K562 (cell line): Measurements from ENCODE around the gene URM1. TPM values are rescaled to one million over a fixed set of nuclear protein-coding genes. Genes with fewer than 3 reads are reported as not detected.
A peak's percentile ranks its signal among the peaks of the same experiment; 100 is the strongest.

ENCODE experiments used
- CTBP1 ChIP-seq: fragments of 450-650 bp; IDR thresholded peaks from 2 replicates; pipeline ENCODE4 v1.6.1; 2016; ENCODE audit warnings: borderline replicate concordance
- DDX20 ChIP-seq: fragments of 450-650 bp; IDR thresholded peaks from 2 replicates; pipeline ENCODE4 v1.6.1; 2016; ENCODE audit warnings: missing genetic modification characterization, low read depth, mild to moderate bottlenecking, missing compliant biosample characterization, moderate library complexity
- FOXM1 ChIP-seq, 2 experiments: fragments of 450-650 bp in 1 of 2; sonication (generic) in 1 of 2; formaldehyde crosslinking in 1 of 2; IDR thresholded peaks; 2 replicates each; pipeline versions ENCODE4 v1.6.1 to v1.9.0; 2017 to 2022; ENCODE audit warnings: low read depth in 2 of 2, mild to moderate bottlenecking in 2 of 2, missing genetic modification reagents in 1 of 2, moderate library complexity in 1 of 2
- GATAD2B ChIP-seq: fragments of 450-650 bp; IDR thresholded peaks from 2 replicates; pipeline ENCODE4 v1.6.1; 2017; ENCODE audit warnings: mild to moderate bottlenecking, borderline replicate concordance
- L3MBTL2 ChIP-seq: fragments of 450-650 bp; IDR thresholded peaks from 2 replicates; pipeline ENCODE4 v1.6.1; 2016; ENCODE audit warnings: mild to moderate bottlenecking, moderate library complexity
- LEF1 ChIP-seq: fragments of 450-650 bp; IDR thresholded peaks from 2 replicates; pipeline ENCODE4 v1.6.1; 2016; ENCODE audit warnings: mild to moderate bottlenecking
- MAFG ChIP-seq: fragments of 450-650 bp; conservative IDR thresholded peaks from 2 replicates; pipeline ENCODE4 v1.6.1; 2016; ENCODE audit warnings: missing genetic modification characterization, missing compliant biosample characterization
- MGA ChIP-seq: fragments of 450-650 bp; IDR thresholded peaks from 2 replicates; pipeline ENCODE4 v1.6.1; 2016; ENCODE audit warnings: mild to moderate bottlenecking, moderate library complexity
- NRF1 ChIP-seq, 2 experiments: fragments of 450-650 bp; IDR thresholded peaks in 1 of 2; conservative IDR thresholded peaks in 1 of 2; 2 replicates each; pipeline ENCODE4 v1.6.1; 2014; ENCODE audit warnings: mild to moderate bottlenecking in 2 of 2
- PBX2 ChIP-seq, 2 experiments: IDR thresholded peaks in 1 of 2; conservative IDR thresholded peaks in 1 of 2; 2 replicates each; pipeline ENCODE4 v1.6.1; 2016; ENCODE audit warnings: low read depth in 2 of 2, mild to moderate bottlenecking in 1 of 2, missing compliant biosample characterization in 1 of 2, missing genetic modification characterization in 1 of 2, moderate library complexity in 1 of 2
- RAD21 ChIP-seq, 2 experiments: fragments of 250-450 bp in 1 of 2; fragments of 450-650 bp in 1 of 2; sonication (Bioruptor Pico) in 1 of 2; formaldehyde crosslinking in 1 of 2; IDR thresholded peaks in 1 of 2; conservative IDR thresholded peaks in 1 of 2; 2 replicates each; pipeline versions ENCODE4 v1.4.0 to v1.8.0; 2020 to 2022; ENCODE audit warnings: mild to moderate bottlenecking in 2 of 2, moderate library complexity in 1 of 2
- SP1 ChIP-seq: sonication (generic); formaldehyde crosslinking; IDR thresholded peaks from 2 replicates; pipeline ENCODE4 v1.8.1; 2022; ENCODE audit warnings: mild to moderate bottlenecking, missing genetic modification reagents
- ZNF780A ChIP-seq: fragments of 250-450 bp; sonication (Bioruptor Pico); IDR thresholded peaks from 2 replicates; pipeline ENCODE4 v1.5.0; 2021; ENCODE audit warnings: mild to moderate bottlenecking
- polyA plus RNA-seq, 8 experiments: library from polyadenylated mRNA; depleted of rRNA in 4 of 8; stranded (reverse) in 5 of 8; unstranded in 3 of 8; fragments of >200 nt; fragmentation: Nextera tagmentation in 2 of 8; fragmentation: Illumina TruSeq in 1 of 8; extraction: Ambion mirVana in 2 of 8; extraction: Trizol in 1 of 8; gene quantifications; 2 replicates each; pipeline versions ENCODE4 v1.2.1 to v1.2.3, GENCODE V29; 2011 to 2014; ENCODE audit warnings: inconsistent platforms in 1 of 8, missing spikeins in 1 of 8
- total RNA-seq, 7 experiments: library from RNA; depleted of rRNA in 6 of 7; stranded (reverse); fragments of >200 nt in 6 of 7; fragmentation: Illumina TruSeq in 2 of 7; extraction: Trizol in 2 of 7; gene quantifications; 2 replicates each; pipeline versions ENCODE4 v1.2.1 to v1.2.3, GENCODE V29; 2011 to 2021; ENCODE audit warnings: low replicate concordance in 1 of 7

URM1 gene
- total and polyA plus RNA-seq, 9 of the 15 experiments (the other 6 are each of a cell fraction or from before 2014, with no cell fraction given): 10.1 to 88.9 (median 53.3) TPM

DNA sequence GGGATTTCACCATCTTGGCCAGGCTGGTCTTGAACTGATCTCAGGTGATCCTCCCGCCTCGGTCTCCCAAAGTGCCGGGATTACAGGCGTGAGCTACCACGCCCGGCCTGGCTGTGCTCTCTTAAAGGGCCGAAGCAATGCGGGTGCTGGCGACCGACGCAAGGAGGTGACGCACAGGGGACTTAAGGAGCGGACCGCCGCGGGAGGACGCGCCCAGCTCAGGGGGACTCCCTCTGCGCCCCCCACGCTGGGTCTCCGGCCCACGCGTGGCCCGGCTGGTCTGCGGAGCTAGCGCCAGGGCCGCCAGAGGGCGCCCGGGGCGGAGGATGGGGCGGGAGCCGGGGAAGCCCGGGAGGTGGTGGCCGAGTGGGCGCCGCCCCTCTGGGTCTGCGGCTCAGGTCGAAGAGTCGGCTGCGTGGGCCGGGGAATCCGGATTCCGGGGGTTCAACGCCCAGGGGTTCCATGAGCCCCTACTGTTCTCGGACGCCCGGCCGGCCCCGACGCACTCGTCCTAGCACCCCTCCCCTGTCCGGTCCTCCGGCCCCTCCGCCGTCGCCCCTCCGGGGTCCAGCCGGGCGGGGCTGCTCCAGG lies 49.0 kb downstream of the URM1 start (continued):
- TF ChIP-seq MGA: peak; percentile 75
- peak; percentile 45 to 55 for TF ChIP-seq RAD21 (CRISPR knock-in tag; conservative IDR thresholded peaks at IDR 0.05 in 1 of 2, IDR thresholded peaks at IDR 0.05 in 1 of 2)
- peak; percentile 82 for TF ChIP-seq L3MBTL2
- no peak for TF ChIP-seq DDX20
- no peak for TF ChIP-seq ZNF780A
- peak; percentile 86 for TF ChIP-seq SP1 (CRISPR knock-in tag)
- no peak for TF ChIP-seq FOXM1 (IDR thresholded peaks at IDR 0.05; ENCODE audit: low read depth)
- no peak for TF ChIP-seq FOXM1 (CRISPR knock-in tag; IDR thresholded peaks at IDR 0.05; ENCODE audit: low read depth)
- peak; percentile 49 to 53 for TF ChIP-seq NRF1 (conservative IDR thresholded peaks at IDR 0.05 in 1 of 2, IDR thresholded peaks at IDR 0.05 in 1 of 2)
- peak; percentile 100 for TF ChIP-seq GATAD2B
- TF ChIP-seq PBX2 (CRISPR knock-in tag; IDR thresholded peaks at IDR 0.05; ENCODE audit: low read depth): no peak
- no peak for TF ChIP-seq PBX2 (tag; conservative IDR thresholded peaks at IDR 0.05; ENCODE audit: low read depth)
- peak; percentile 82; the same call in 1 of the 2 replicates for TF ChIP-seq CTBP1
- TF ChIP-seq LEF1: 0 out of 2 replicates have a peak, but pooled peaks have one; percentile 43
- TF ChIP-seq MAFG: no peak
